IMR-90 (cell line): Measurements from ENCODE around the gene NFX1.

Experiments used
- BHLHE40 ChIP-seq: fragments of 150-350 bp; IDR thresholded peaks from 2 replicates; pipeline ENCODE4 v1.6.1; 2016; ENCODE audit warnings: mild to moderate bottlenecking, low read depth, low read length
- FOS ChIP-seq: fragments of 150-350 bp; IDR thresholded peaks from 2 replicates; pipeline ENCODE4 v1.6.1; 2016; ENCODE audit warnings: low read depth, low read length
- MAZ ChIP-seq: IDR thresholded peaks from 2 replicates; pipeline ENCODE4 v1.6.1; 2012; ENCODE audit warnings: low read depth, mild to moderate bottlenecking, low read length, improper control_type of control experiment, moderate library complexity, borderline replicate concordance
- MXI1 ChIP-seq: IDR thresholded peaks from 2 replicates; pipeline ENCODE4 v1.6.1; 2012; ENCODE audit warnings: low read depth, mild to moderate bottlenecking, low read length, moderate library complexity, borderline replicate concordance
- NFE2L2 ChIP-seq: fragments of 150-350 bp; IDR thresholded peaks from 2 replicates; pipeline ENCODE4 v1.6.1; 2016; ENCODE audit warnings: low read depth, mild to moderate bottlenecking, low read length
- POLR2A ChIP-seq: IDR thresholded peaks from 2 replicates; pipeline ENCODE4 v1.6.1; 2012; ENCODE audit warnings: mild to moderate bottlenecking, low read depth, low read length
- RAD21 ChIP-seq: IDR thresholded peaks from 2 replicates; pipeline ENCODE4 v1.6.1; 2012; ENCODE audit warnings: low read length, improper control_type of control experiment
- RCOR1 ChIP-seq: IDR thresholded peaks from 2 replicates; pipeline ENCODE4 v1.6.1; 2012; ENCODE audit warnings: mild to moderate bottlenecking, low read length, improper control_type of control experiment; ENCODE audit not compliant: insufficient replicate concordance
- RFX5 ChIP-seq: IDR thresholded peaks from 2 replicates; pipeline ENCODE4 v1.8.0; 2012; ENCODE audit warnings: low read depth, mild to moderate bottlenecking, low read length, moderate library complexity
- SMC3 ChIP-seq: fragments of 150-350 bp; IDR thresholded peaks from 2 replicates; pipeline ENCODE4 v1.6.1; 2016; ENCODE audit warnings: low read depth, mild to moderate bottlenecking, antibody characterized with exemption, low read length, moderate library complexity
- USF2 ChIP-seq: fragments of 150-350 bp; IDR thresholded peaks from 2 replicates; pipeline ENCODE4 v1.6.1; 2017; ENCODE audit warnings: mild to moderate bottlenecking, antibody characterized with exemption, low read length, low read depth
- TF ChIP-seq, protein P1 (sequence below): conservative IDR thresholded peaks from 2 replicates; pipeline ENCODE4 v1.5.1; 2012; ENCODE audit warnings: mild to moderate bottlenecking, low read depth, low read length, improper control_type of control experiment

GRCh38 chr9:33416996-33417395 is 126.7 kb downstream of the NFX1 start:
- TF ChIP-seq, protein P1, sequence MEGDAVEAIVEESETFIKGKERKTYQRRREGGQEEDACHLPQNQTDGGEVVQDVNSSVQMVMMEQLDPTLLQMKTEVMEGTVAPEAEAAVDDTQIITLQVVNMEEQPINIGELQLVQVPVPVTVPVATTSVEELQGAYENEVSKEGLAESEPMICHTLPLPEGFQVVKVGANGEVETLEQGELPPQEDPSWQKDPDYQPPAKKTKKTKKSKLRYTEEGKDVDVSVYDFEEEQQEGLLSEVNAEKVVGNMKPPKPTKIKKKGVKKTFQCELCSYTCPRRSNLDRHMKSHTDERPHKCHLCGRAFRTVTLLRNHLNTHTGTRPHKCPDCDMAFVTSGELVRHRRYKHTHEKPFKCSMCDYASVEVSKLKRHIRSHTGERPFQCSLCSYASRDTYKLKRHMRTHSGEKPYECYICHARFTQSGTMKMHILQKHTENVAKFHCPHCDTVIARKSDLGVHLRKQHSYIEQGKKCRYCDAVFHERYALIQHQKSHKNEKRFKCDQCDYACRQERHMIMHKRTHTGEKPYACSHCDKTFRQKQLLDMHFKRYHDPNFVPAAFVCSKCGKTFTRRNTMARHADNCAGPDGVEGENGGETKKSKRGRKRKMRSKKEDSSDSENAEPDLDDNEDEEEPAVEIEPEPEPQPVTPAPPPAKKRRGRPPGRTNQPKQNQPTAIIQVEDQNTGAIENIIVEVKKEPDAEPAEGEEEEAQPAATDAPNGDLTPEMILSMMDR, result no peak
- TF ChIP-seq RAD21 (no peak), POLR2A (no peak), RFX5 (no peak), BHLHE40 (no peak), USF2 (no peak), MAZ (no peak), MXI1 (no peak), RCOR1 (no peak), FOS (no peak), NFE2L2 (no peak), SMC3 (no peak)
